Endometrium (tissue), 2 donors: ENCODE results near the gene CACNA2D1.
A peak's percentile ranks its signal among the peaks of the same experiment; 100 is the strongest.
"Not testable (repeated sequence)": the region's sequence is repeated elsewhere in the genome, so short reads cannot be mapped to it uniquely, and the experiment has no call there.

ENCODE experiments used
- FAIRE-seq: peaks from 2 replicates; lab custom pipeline; 2012; peaks lifted over from hg19 to GRCh38; lab: Jason Lieb, UNC
- donor health status: control.
- donor health status: control.

CACNA2D1 gene

GRCh38 chr7:82434275-82435022 is 9.1 kb downstream of the CACNA2D1 start:
- FAIRE-seq, result no peak

GRCh38 chr7:82433507-82433906 is 10.1 kb downstream of the CACNA2D1 start:
- FAIRE-seq, result no peak

GRCh38 chr7:82432743-82433142 is 10.8 kb downstream of the CACNA2D1 start:
- FAIRE-seq, result not testable (repeated sequence)

- FAIRE-seq, result no peak
Measured at GRCh38 chr7:82430500-82431465, 12.8 kb downstream of the CACNA2D1 start.

GRCh38 chr7:82429408-82429807 is 14.2 kb downstream of the CACNA2D1 start:
- no peak for FAIRE-seq

- FAIRE-seq, result peak; percentile 90
Measured at GRCh38 chr7:82428186-82428961, 15.2 kb downstream of the CACNA2D1 start.

- FAIRE-seq, result no peak
Measured at GRCh38 chr7:82423446-82423845, 20.1 kb downstream of the CACNA2D1 start.

GRCh38 chr7:82419200-82419599 is 24.4 kb downstream of the CACNA2D1 start:
- no peak for FAIRE-seq

GRCh38 chr7:82417898-82418297 is 25.7 kb downstream of the CACNA2D1 start:
- FAIRE-seq, result no peak

- no peak for FAIRE-seq
Measured at GRCh38 chr7:82416402-82416801, 27.2 kb downstream of the CACNA2D1 start.

- FAIRE-seq, result no peak
Measured at GRCh38 chr7:82414389-82414788, 29.2 kb downstream of the CACNA2D1 start.

- FAIRE-seq, result no peak
Measured at GRCh38 chr7:82413237-82413636, 30.3 kb downstream of the CACNA2D1 start.

- FAIRE-seq, result no peak
Measured at GRCh38 chr7:82411732-82412131, 31.8 kb downstream of the CACNA2D1 start.

- FAIRE-seq, result no peak
Measured at GRCh38 chr7:82410461-82410860, 33.1 kb downstream of the CACNA2D1 start.

GRCh38 chr7:82406937-82407336 is 36.6 kb downstream of the CACNA2D1 start:
- no peak for FAIRE-seq

GRCh38 chr7:82405301-82405700 is 38.3 kb downstream of the CACNA2D1 start:
- no peak for FAIRE-seq

- FAIRE-seq, result no peak
Measured at GRCh38 chr7:82404652-82405051, 38.9 kb downstream of the CACNA2D1 start.

GRCh38 chr7:82404094-82404493 is 39.5 kb downstream of the CACNA2D1 start:
- no peak for FAIRE-seq

- FAIRE-seq, result peak; percentile 59
Measured at GRCh38 chr7:82397879-82398524, 45.6 kb downstream of the CACNA2D1 start.

GRCh38 chr7:82396343-82396742 is 47.2 kb downstream of the CACNA2D1 start:
- no peak for FAIRE-seq

- FAIRE-seq, result no peak
Measured at GRCh38 chr7:82395147-82395546, 48.4 kb downstream of the CACNA2D1 start.

- no peak for FAIRE-seq
Measured at GRCh38 chr7:82393840-82394220, 49.7 kb downstream of the CACNA2D1 start.
